ENCODE measurements around the gene MARCHF3.
"Not testable (repeated sequence)": the region's sequence is repeated elsewhere in the genome, so short reads cannot be mapped to it uniquely, and the experiment has no call there.

MARCHF3 gene

DNA sequence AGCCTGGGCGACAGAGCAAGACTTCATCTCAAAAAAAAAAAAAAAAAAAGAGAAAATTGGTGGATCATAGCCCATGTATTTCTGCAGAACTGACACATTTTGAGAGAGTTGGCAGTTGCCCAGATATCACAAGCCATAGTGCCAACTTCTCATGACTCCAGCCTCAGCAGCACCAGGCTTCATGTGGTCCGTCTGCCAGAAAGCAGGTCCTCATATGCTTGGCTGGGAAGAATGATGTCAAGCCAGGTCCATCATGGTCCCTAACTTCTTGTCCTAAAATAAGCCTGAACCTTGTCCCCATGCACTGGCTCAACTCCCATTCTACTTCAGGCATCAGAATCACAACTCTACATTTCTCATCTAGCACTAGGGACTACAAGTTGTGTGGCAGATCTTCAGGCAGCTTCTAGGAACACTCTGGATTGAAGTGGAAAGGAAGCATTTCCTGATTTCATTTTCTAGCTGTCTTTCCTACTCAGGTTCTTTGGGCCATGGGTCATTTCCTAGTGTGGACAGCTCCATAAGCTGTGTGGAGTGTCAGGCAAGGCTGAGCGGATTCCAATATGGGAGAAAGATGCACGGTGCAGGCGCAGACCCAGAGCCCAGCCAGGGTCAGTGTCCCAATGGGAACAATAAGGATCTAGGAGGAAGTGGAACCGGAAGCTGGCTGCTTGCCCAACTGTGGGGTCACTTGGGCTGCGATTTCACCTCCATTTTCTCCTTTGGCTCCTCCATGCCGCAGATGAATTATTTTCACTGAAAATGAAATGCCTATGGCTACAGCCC is 163.3 kb downstream of the MARCHF3 start:
- no peak for DNase-seq

DNA sequence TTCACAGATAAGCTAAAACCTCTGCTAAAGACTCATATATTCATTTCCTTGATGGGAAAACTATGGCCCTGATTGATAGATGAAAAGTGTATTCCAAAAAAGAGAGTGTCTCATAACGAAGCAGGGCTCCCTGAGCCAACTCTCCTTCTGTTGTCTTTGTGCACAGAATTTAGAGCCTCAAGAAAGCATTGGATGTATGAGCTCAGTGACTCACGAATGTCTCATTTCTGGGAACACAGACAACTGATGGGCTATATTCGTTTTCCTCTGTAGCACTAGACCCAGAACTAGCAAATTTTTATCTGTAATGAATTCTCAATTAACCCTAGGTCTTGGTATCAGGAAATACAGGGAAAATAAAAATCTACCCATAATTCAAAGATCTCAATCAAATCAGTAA is 165.1 kb downstream of the MARCHF3 start:
- no peak for DNase-seq

DNA sequence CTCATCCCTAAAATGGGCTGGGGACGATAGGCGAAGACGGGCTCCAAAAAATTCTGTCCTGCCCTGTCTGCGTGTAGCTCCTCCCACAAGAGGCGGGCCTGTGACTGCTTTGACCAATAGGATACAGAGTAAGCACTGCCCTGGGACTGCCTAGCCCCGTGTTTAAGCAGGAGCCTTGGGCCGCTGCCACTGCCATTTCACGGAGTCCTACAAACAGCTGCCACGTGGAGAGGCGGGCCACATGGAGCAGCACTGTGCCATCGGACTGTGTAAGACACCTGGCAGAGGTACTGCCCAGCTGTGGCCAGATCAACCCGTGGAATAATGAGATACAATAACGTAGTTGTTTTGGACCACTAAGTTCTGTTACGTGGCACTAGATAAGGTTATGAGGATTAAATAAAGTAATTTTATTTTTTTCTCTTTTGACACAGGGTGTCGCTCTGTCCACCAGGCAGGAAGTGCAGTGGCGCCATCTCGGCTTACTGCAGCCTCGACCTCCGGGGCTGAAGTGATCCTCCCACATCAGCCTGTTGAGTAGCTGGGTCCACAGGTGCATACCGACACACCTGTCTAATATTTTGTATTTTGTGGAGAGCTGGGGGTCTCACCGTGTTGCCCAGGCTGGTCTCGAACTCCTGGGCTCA is 166.2 kb downstream of the MARCHF3 start:
- no peak for DNase-seq

DNA sequence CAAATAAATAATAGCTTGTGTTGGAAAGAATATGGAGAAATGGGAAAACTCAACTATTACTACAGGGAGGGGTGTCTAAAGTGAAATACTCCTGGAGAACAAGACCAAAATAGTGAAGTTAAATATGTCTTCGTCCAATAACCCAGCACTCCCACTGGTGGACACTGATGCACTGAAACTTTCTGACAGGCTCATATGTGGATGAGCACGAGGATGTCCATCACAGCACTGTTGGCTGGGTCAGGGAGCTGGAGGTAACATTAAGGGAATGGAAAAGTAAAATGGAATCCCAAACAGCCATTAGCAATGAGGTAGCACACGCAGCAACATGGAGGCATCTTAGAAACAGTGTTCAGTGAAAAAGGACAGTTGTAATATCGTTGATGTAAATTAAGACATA is 167.0 kb downstream of the MARCHF3 start:
- no peak for DNase-seq

DNA sequence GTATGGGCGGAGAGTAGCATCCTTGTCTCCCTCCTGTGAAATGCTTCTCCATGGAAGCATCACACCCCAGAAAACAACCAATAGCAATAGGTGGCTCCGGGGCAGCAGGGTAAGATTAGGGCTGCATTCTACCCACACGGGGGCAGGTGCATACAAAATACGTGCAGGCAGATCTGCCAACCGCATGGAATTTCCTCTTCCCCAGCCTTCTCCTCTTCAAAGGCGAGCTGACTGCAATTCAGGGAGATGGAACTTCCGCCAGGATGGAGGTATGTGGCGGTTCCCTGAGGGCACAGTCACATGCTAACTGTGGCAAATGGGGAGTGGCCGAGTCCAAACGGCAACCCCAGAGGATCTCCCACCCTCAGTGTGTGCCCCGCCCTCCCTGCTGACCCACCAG is 171.9 kb downstream of the MARCHF3 start:
- DNase-seq, result no peak

DNA sequence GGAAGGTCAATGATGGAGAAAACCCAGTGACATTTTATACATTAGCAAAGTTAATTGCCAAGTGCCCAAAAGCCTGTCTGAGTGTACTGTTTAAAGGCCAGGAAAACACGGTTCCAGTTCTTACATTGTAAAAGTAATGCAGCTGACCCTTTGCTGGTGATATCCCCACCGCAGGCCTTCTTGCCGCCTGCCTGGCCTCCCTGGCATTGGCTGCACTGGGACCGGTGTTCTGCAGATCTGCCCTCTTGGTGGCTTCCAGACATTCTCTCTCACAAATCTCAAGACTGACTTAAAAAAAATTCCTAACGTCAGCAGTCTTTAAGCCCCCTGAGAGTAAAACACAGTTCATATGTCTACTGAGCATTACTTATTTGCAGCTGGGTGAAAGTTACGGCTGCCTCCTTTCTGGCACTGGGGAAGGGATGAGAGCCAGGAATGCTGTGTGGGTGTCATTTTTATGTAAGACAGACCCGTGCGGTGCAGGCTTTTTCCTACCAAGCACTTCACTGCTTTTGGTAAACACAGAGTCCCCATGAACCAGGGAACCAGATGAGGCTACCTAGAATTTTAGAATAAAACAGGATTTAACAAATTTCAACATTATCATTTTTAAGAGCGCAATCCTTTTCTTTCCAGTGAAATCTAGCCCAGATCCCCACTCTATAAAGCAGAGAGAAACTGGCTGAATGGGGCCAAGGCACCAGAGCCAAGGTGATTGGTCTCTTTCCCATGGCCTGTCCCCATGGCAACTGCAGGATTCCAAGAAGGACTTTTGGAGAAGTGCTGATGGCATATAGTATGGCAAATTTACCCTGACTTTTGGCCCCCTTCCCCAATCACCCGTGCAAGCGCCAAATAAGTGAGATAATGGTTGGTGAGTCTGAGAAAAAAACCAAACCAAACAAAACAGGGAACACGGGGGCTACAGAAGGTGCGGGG is 172.6 kb downstream of the MARCHF3 start:
- no peak for DNase-seq

DNA sequence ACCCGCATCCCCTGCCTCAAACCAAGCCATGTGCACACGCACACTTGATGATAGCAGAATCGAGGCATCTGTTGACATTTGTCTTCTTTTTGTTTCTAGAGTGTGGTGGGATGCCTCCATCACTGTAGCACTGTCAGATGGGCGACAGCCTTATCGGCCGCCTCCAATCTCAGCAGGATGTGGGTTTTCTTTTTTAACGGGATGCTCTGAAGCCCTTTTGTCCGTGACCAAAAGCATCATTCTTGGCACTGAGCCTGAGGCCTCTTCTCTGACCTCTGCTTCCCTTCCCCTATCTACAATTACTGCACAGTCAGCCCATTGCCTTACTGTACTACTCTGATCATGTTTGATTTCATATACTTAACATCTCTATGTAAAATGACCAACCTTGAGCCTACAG is 175.1 kb downstream of the MARCHF3 start:
- DNase-seq, result no peak

DNA sequence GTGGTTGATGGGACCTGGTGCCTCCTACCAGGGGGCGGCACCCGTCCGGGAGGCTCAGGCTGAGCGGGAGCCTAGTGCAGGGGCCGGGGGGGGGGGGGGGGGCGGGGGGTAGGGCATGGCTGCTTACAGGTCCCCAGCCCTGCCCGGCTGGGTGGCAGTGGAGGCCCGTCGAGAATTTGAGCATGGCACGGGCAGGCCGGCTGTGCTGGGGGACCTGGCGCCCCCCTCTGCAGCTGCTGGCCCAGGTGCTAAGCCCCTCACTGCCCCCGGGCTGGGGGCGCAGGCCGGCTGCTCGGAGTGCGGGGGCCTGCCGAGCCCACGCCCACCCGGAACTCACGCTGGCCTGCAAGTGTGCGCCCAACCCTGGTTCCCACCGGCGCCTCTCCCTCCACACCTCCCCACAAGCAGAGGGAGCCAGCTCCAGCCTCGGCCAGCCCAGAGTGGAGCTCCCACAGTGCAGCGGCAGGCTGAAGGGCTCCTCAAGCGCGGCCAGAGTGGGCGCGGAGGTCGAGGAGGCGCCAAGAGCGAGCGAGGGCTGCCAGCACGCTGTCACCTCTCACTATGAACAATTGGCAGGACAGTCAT is 175.7 kb downstream of the MARCHF3 start:
- DNase-seq, result no peak

DNA sequence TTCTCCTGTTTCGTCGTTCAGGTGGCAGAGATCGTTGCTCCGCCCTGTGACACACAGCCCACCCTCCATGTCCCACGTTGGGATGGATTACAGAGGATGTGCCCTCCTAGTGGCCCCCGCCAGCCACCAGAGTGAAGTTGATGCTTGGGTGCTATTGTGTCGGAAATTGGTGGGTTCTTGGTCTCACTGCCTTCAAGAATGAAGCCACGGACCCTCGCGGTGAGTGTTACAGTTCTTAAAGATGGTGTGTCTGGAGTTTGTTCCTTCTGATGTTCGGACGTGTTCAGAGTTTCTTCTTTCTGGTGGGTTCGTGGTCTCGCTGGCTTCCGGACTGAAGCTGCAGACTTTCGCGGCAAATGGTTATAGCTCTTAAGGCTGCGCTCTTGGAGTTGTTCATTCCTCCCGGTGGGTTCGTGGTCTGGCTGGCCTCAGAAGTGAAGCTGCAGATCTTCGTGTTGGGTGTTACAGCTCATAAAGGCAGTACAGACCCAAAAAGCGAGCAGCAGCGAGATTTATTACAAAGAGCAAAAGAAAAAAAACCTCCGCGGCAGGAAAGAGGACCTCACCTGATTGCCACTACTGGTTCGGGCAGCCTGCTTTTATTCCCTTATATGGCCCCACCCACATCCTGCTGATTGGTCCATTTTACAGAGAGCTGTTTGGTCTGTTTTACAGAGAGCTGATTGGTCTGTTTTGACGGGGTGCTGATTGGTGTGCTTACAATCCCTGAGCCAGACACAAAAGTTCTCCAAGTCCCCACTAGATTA is 176.6 kb downstream of the MARCHF3 start:
- not testable (repeated sequence) for DNase-seq

DNA sequence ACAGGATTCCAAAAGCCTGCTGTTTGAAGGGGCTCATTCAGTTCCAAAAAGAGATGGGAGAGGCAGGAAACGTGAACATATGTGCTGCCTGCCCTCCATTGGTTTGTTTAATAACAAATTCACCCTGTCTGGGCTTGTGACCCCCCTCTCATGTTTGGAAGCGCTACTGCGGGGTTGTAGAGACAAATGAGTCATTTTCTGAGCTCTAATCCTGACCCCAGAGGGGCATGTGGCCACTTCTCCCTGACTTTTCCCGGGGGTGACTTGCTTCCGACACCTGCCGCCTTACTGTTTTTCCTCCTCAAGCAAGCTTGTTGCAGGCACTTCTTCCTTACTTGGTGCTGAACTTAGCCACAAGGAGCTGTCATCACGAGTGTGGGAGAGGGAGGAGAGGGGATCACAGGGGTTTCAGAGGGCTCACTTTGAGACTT is 177.5 kb downstream of the MARCHF3 start:
- DNase-seq, result no peak

DNA sequence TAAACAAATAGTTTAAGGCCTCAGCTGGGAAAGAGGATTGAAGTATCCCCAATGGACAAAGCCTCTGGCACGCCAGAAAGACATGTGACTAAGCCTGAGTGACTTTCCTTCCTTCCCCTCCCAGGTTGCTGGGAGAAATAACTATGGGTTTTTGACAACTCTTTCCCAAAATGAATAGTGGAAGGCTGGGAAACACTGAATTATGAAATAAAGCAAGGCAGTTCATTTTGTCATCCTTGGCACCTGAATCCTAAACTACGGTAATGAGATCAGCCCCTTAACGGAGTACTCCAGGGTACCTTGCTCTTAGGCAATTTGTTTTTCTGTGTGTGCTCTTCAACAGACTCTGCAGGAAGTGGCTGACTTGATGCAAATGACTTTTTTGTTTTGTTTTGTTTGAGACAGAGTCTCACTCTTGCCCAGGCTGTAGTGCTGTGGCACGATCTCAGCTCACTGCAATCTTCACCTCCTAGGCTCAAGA is 178.2 kb downstream of the MARCHF3 start:
- DNase-seq, result no peak

DNA sequence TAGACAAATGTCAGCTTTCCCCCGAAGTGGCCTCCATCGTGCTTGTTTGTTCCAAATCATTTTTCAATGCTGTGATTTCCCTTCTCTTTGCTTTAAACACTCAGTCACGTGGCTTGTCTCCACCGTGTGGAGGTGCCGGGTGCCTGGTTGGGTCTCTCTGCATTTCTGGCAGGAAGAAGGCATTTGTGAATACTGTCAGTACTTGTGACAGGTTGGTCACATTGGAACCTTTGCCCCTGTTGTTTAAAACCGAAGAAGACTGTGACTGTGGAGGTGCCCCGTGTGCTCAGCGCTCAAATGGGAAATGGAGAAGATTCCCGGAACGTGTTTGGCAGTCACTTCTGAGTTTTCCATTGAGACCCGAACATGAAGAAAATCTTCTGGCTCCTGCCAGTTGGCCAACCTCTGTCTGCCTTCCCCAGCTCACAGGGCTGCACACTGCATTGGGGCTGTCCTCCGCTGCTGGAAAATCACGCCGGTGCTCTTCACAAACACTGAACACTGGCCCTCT is 178.8 kb downstream of the MARCHF3 start:
- no peak for DNase-seq

DNA sequence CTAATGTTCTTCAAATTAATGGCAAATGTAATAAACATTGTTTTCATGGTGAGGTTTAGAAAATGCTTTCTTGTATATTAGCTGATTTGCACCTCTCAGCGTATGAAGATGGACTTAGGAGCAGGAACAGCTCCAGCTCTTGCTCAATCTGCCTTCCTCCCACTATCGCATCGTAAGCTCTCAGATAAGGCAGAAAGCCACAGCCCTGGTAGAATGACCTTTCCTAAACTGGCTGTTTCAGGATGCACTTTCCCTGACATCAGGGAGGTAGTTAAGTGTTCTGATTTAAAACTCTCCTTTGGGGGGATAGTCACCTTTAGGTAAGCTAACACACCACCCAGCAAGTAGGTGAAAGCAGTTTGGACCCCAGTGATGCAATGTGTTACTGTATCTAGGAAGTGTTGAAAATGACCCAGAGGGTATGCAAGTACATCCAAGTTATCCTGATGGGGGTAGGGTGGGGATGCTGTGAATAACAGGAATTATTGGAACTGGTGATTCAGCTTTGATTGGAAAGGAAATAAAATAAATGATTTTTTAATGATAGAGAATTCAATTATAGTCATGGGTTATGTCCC is 181.2 kb downstream of the MARCHF3 start:
- no peak for DNase-seq

DNA sequence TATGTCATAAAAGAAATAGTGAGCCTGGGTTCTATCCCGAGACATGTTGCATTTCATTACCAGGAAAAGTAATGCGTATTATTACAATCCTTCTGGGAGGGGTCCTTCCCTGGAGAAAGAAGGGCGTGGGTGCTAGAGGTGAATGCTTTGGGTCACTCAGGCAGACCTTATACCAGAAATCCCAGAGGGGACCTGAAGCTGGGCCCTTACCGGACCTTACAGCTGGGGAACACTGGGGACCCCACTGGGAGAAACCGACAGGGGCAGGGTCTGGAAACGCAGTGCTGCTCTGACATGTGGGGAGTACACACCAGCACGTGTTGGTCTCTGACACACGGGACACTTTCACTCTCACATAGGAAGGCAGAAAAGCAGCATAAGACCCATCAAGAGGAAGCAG is 182.1 kb downstream of the MARCHF3 start:
- DNase-seq, result no peak

DNA sequence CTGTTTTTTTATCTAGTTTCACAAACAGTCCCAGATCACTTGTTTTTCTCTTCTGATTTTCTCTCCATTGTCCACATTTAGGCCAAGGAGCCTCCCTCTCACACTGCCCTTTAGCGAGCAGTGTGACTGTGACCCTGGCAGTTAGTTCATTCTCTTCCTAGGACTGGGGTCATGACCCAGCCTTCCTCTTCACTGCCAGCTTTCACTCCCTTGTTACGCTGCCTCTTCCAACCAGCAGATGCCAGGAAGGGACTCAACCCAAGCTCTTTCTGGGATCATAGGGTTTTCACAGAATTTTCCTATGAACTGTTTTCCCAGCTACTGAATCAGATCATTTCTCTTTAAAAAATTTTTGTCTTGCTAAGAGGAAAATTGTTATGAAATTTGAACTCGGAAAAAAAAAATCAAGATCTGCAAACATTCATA is 182.5 kb downstream of the MARCHF3 start:
- no peak for DNase-seq

DNA sequence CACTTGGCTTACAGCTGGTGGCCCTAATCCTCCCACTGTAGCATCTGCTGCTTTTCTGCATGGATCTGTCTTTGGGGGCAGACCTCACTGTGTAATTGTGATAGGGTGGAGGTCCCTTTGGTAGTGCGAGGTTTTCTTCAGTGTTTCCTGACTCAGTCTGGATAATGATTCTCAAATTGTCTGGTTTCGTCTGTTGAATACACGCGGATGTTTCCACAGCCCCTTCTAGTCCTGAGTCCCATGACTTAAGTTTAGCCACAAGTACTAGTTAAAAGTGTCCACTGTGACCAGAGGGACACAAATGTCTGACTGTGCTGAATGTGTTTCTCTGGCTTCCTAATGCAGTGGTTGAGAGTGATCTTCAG is 182.9 kb downstream of the MARCHF3 start:
- DNase-seq, result no peak

DNA sequence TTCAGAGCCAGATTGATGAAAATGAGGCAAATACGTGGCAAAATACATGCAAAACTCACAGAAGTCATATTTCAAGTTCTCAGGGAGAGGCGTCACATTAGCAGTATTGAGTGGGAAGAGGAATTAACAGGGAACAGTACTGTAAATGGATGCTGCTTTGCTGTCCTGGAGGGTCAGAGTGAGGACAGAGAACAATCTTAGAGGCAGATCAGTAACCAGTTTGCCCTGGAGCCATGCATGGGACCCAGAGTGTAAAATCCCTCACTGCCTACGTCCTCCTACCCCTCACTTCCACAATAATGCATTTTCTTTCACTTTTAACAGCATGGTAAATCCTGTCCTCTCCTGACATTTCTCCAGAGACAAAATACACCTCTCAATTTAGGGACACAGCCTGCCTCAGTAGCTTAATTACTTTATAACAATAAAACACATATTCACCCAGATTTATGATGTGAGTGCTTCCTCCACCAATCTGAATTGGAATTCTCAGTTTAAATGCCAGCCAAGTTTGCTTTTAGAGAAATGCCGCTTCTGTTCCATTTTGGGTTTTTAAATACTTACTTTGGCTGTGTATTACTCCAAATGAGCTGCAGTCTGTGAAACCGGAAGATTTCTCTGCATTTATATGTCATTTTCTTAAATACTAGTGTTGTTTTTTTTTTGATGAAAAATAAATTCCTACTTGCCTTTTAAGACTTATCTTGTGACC is 183.5 kb downstream of the MARCHF3 start:
- no peak for DNase-seq

DNA sequence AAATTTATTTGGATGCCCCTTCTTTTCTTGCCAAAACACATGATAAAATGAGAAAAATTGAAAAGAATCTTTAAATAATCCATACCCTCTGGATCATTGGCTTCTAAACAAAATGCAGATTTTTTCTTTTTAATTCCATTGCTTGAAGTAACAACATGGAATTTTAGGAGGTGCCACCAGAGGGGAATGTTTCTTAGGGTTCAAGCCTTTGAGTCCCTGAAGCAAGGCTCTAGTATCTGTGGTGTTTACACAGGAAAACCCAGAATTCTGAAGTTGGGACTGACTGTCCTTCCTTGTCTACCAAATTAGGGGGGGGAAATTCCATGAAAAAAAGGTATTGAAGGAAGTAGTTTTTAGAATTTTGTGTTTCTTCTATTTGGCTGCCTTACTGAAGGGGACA is 184.0 kb downstream of the MARCHF3 start:
- no peak for DNase-seq

DNA sequence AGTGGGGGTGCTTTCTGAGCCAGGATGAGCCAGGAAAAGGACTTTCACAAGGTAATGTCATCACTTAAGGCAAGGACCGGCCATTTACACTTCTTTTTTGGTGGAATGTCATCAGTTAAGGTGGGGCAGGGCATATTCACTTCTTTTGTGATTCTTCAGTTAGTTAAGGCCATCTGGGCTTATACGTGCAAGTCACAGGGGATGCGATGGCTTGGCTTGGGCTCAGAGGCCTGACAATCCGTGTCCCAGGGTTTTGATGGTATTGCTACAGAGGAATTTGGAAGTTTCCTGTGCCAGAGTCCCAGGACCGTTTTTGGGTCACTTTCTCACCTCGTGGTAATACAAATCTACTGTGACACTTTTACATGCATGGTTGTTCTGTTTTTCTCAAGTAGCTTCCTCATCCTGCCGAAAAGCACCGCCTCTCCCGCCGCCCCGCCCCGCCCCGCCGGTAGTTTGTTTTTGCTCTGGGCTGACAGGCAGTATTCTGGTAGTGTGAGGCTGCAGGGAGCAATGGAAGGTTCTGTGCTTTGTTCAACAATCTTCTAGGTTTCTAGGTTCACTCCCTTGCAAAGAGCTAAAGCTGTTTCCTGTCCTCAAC is 184.8 kb downstream of the MARCHF3 start:
- not testable (repeated sequence) for DNase-seq

DNA sequence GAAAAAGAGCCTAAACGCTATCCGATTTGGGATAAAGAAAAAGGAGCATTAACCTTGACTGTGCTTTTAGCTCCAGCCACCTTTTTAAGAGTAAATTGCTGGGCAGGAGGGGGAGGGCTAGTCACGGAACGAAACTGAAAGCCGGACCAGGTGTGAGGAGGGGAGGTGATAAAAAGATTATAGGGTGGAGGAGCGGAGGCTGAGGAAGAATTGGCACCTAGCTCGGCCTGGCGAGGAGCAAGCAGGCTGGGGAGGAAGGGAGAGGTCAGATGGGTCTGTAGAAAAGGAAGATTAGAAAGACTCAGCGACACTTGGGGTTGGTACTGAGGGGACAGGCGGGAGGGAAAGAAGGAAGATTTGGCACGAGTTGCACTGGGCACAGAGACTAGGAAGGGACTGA is 187.0 kb downstream of the MARCHF3 start:
- DNase-seq, result not testable (repeated sequence)

All from NCI-H1694 (cell line).